Stimulated activated CD4-positive, alpha-beta T cell treated with anti-CD3 and anti-CD28 coated beads, Interleukin-12 subunit alpha, Interleukin-12 subunit beta, amount 100 ng/mL, for 4 hours (primary cell): ENCODE results near the gene GP1BB.

Source experiments
- DNase-seq: peaks from one replicate; pipeline ENCODE4 v3.0.0-alpha.2; 2020

The GP1BB gene

DNA sequence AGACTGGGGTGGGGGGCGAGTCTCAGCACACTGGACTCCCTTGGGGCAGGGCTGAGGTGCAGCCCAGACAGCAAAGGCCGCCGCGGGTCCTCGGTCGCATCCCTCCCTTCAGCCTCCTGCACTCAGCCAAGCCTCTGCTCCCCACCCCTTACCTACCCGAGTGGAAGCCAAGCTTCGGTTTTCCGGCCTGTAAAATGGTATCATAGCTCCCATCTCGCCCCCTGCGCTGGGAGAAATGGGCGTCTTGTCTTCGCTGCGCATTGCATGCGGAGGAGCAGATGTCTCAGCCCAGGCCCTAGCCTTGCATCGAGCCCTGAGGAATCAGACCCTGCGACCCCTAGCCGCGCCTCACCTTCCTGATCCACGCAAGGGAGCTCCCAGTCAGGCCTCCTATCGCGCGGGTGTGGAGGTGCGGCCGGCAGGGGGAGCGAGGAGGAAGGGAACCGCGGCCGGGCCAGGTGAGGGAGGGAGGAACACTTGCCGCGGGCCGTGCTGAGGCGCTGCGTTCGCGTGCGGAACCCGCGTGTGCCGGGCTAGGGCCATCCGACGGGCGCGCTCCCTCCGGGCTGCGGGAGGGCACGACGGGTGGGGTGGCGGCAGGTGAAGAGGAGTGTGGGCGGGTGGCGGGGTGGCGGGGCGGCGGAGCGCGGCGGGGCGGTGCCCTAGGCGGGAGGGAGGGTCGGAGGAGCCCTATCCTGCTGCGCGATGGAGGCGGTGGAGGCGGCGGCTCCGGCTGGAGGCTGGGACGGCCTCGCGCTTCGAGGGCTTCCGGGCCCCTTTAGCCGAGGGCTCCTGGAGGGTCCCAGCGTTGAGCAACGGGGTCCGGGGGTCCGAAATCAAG is 33.2 kb downstream of the GP1BB start:
- peak; percentile 68 for DNase-seq

DNA sequence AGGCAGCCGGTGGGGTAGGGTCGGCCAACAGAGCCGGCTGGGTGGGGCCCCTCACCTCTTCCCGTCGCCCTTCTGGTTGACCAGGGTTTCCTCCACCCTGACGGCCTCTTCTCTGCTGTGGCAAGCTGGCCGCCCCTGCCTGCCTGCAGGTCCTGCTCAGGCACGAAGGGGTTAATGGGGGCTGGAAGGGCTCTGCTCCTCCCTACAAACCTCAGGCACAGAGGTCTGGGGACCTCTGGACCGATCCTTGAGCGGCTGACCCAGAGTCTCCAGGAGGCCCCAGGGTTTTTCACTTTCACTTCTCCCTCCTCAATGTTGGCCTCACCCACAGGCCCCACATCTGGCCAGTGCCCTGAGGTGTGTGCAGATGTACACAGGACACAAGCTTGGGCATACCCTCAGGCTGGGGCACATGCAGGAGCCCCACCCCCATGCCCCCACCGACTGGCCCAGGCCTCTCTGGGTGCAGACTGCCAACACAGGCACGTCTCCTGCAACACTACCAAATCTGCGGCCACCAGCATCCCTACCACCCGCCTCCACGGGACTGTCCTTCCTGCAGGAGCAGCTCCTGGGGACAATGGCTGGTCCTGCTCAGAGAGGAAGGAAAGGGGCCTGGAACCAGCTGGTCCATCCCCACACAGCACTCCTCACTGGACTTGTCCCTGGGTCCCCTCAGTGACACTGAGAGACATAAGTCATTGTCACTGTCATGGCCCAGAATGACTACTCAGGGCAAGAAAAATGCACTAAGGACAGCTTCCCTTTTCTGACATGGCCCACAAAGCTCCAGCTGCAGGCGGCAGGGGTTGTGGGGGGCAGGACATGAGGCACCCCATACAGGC is 34.0 kb downstream of the GP1BB start:
- DNase-seq: no peak

DNA sequence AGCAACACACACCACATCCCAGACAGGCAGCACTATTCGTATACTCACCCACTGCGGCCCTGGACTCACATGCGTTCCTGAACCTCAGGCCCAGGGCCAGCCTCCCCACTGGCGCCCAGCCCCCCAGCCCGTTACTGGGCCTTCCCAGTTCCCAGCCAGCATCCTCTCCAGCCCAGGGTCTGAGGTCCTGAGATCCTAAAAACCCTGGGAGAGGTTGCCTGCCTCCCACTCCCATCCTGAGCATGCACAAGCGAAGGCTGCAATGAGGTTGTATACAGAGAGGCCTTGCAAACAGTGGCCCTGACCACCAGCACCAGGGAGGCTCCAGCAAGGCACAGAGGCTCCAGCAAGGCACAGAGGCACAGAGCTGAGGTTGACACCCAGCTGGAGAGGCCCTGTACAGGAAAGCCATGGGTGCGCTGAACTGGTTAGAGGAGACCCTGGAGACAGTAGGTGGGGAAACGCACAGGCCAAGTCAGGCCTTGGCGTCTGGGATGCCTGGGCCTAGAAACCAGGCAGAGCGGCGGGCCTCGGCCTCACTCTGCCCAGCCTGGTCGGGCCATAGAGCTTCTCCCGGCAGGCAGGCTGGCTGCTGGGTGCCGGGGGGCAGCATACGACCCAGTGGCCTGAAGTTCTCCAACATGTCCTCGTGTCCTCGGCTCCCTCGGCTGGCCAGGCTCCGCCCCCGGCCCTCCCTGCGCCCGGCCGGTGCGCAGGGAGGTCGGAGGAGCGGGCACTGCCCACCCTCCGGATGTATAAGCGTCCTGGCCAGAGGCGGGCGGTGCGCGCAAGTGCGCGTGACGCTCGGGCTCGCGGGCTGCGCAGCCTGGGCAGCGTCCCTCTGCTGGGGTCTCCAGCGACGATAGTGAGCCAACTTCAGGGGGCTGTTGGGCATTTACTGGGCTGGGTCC is 34.9 kb downstream of the GP1BB start:
- DNase-seq: no peak

DNA sequence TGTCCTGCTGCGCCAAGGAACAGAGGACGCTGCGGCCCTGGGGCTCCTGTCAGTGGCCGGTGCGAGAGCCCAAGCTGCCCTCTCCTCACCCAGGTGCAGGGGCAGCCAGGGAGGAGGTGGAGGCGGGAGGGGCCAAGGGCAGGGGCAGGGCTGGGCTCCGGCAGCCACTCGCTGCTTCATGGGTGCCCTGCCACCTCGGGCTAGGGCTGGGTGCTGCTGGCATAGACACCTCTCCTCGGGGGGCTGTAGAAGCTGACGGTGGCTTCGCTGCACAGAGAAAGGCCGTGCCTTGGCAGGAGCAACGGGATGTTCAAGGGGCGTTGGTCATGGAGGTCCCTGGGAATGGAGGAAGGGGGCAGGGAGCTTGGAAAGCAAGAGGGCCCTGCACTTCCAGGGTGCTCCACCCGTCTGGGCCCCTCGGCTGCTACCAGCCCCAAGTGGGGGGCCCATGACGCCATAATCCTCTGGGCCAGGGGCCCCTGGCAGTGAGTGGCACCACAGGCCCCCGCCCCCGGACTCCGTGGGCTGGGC is 35.6 kb downstream of the GP1BB start:
- DNase-seq: no peak

DNA sequence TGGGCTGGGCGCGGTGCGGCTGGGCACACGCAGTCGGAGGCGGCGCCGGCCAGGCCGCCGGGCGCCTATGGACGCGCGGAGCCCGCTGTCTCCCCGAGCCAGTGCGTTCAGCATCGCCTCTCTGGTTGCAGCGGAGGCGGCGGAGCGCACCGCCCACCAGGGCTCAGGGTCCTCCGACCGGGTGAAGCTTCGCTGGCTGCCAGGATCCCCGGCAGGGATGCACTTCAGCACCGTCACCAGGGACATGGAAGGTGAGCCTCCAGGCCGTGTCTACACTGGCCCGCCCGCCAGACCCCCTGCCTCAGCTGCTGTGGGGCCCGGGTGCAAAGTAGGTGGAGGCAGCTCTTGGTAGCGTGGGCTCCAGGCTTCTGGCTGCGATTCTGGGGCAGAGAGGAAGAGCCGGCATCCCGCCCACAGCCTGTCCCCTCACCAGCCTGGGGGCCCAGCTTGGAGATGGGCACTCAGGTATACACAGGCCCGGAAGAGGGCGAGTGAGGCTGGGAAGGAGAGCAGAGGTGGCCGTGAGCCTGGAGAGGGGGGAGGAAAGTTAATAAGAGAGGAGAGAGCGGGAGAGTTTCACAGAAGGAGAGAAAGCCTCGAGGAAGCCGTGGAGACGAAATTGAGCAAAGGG is 36.2 kb downstream of the GP1BB start:
- DNase-seq: no peak

DNA sequence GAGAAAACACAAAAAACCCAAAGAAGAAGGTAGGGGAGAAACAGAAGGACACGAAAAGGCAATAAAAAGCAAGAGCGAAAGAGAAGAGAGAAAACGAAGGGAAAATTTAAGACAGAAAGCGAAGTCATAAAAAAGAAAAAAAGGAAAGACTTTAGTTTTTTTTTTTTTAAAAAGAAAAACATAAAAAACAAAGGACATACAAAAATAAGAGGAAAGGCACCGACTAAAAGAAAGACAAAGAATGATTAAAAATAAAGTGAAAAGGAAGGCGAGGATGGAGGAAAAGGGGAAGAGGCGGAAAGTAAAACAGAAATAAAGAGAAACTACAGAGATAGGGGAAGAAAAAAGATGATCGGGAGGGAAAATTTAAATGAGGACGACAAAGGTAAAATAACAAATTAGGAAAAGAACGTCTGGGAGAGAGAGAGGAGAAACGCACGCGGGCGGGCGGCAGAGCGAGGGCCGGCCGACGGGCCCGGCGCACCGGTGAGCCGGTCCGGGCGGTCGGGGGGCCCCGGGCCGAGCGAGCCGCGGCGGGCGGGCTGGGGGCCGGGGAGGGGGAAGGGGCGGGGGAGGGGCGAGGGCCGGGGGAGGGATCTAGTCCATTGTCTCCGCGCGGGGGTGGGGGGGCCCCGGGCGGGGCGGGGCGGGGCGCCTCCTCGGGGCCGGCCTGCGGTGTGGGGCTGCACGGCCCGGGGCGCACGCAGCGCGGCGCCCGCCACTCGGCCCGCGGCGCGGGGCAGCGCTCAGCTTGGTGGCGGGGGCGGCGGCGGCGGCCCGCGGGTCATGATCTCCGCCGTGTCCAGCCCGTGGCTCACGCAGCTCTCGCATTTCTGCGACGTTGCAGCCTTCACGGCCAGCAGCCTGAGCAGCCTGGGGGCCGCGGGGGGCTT is 37.0 kb downstream of the GP1BB start, which contains the start of gene TBX1:
Gene TBX1 (plus strand): TSS at position 721 of the 893 bp plus-strand sequence. CDS start 66 bp downstream, at position 787.
- no peak for DNase-seq

DNA sequence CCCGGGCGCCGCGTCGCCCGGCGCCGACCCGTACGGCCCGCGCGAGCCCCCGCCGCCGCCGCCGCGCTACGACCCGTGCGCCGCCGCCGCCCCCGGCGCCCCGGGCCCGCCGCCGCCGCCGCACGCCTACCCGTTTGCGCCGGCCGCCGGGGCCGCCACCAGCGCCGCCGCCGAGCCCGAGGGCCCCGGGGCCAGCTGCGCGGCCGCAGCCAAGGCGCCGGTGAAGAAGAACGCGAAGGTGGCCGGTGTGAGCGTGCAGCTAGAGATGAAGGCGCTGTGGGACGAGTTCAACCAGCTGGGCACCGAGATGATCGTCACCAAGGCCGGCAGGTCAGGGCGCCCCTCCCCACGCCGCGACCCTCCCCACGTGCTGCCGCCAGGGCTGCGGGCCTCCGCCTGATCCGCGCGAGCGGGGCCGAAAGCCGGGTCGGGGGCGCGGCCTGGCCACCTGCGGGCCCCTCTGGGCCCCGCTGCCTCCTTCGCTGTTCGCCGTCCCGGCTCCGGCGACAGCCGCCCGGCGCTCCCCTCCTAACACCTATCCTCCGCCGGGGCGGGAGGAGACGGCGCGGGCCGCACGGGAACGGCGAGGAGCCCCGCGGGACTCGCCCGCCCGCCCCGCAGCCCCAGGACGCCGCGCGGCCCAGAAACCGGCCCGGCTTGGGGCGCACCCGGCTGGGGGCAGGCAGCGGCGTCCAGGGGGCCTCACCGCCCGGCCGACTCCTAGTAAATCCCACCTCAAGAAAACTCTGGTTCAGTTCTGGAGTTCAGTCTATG is 37.8 kb downstream of the GP1BB start:
- no peak for DNase-seq

DNA sequence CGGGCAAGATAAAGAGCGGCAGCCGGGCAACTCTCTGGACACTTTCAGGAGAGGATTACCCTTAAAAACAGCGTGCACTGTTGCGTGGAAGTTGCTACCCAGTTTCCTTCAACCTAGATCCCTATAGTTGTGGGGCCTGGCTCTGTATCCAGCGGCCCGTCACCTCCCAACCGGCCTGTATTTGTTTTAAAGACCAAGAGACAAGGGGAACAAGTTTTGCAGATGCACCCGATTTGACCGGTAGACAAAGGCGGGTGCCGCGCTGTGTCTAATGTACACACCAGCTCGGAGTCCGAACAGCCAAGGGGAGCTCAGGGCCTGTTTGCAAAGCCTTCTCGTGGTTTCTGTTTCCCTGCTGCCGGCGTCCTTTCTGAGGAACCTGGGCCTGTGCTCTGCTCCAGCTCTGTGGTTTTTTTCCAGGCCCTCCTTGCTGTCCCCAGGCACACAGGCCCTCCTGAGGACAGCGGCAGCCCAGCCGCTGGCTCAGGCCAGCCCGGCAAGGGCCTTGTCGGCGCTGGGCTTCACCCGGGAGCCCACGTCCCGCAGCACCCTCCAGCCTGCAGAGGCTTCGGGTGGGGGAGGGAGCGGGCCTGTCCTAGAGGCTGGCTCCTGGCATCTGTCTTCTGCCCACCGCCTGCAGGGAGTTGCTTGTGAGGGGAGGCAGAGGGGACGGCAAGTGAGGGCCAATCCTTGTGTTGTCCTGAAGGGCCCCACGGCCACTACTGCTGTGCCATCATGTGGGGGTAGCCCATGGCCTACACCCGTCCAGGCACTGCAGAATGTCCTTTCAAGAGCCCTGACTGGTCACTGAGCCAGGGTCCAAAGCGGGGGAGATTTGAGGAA is 38.6 kb downstream of the GP1BB start:
- no peak for DNase-seq

DNA sequence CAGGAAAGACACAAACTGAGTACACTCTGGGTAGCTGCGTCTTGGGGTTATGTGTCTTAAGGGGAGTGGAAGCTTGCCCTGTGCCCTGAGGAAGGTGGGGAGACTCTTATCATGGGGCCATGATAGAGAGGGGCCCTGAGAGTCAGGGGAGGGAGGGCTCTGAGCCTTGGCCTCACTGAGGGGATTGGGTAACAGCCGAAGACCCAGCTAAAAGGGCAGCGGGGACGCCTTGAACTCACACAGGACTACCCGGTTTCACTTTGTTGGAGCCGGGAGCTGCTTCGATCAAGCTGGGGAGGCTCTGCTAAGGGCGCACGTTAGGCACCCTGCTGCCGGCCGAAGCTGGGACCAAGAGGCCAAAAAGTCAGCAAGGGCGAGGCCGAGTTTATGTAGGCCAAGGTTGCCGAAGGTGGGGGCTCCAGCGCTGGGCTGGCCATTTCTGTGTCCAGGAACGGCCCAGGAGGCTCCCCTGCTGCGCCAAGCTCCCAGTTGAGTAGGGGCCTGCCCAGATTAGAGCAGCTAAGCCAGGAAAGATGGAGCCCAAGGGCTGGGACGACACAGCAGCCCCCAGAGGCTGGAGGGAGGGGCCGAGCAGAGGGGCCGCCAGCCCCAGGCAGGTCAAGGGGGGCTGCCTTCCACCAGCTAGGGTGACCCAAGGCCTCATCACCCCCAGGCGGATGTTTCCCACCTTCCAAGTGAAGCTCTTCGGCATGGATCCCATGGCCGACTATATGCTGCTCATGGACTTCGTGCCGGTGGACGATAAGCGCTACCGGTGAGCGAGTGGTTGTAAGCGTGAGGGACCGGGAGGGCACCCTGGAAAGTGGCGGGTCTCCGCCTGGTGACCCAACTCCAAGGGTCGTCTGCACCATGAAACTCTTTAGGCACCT is 39.5 kb downstream of the GP1BB start:
- no peak for DNase-seq

DNA sequence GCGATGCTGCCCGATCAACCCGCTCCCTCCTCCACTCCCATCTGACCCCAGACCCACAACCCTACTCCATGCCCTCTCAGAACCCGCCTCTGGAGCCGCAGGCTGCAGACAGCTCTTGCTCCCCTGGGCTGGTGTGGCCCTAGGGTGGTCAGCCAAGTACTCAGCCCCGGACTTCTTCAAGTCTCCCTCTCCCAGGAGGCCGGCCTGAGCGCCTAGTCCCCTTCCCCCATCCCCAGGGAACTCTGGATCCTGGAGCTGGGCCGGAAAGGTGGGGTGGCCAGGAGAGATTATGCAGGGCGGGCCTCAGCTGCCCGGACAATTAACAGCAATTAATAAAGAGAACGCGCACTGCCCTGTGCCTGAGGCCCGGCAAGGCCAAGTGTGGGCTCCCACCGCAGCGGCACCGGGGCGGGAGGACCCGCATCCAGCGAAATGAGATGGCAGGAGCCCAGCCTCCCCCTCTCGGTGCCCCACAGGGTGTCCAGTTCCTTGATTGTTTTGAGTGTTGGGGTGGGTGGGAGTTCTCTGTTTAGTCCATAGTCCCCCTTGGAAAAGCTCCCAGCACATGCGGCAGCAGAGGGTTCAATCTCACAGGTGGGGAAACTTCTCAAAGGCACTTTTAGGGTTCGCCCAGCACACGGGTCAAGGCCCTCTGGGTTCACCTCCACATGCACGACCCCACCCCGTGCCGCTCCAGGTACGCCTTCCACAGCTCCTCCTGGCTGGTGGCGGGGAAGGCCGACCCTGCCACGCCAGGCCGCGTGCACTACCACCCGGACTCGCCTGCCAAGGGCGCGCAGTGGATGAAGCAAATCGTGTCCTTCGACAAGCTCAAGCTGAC is 40.3 kb downstream of the GP1BB start:
- DNase-seq: no peak

DNA sequence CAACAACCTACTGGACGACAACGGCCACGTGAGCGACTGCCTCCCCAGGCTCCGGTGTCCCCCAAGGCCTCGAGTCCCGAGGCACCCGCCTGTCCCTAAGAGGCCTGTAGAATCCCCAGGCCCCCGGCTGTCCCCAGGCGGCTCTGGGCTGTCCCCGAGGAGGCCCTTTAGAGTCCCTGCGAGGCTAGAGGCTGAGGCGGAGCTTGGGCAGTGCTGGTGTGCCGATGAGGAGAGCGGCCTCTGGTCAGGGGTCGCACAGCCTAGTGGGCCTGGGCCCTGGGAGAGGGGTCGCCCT is 40.9 kb downstream of the GP1BB start:
- DNase-seq: no peak

DNA sequence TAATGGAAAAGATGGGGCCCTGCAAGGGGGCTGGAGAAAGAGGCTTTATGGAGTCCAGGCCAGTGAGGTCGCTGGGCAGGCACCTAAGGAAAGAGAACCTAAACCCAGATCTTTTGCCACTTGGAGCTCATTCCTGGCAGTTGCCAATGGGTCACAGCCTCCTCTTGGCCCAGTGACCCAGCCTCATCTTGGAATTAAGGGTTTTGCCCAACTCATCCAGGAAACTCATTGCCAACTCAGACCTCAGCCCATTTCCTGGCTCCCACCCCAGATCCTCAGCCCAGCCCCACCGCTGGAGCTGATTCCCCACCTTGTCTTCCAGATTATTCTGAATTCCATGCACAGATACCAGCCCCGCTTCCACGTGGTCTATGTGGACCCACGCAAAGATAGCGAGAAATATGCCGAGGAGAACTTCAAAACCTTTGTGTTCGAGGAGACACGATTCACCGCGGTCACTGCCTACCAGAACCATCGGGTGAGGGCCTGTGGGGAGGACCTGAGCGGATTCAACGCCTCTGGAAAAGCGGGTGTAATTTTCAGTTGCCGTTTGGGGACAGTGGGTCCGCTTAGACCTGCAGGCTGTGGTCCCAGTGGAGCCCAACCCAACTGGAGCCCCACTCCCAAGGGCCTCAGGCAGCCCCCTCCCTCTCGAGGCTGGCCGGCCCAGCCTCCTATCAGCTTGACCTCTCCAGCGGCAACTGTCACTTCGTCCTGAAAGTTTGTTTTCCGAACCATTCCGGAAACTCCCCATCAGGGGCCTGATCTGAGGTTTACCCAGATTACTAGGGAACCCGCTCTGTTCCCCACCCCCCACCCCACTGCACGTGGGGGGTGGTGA is 41.5 kb downstream of the GP1BB start:
- DNase-seq: no peak

DNA sequence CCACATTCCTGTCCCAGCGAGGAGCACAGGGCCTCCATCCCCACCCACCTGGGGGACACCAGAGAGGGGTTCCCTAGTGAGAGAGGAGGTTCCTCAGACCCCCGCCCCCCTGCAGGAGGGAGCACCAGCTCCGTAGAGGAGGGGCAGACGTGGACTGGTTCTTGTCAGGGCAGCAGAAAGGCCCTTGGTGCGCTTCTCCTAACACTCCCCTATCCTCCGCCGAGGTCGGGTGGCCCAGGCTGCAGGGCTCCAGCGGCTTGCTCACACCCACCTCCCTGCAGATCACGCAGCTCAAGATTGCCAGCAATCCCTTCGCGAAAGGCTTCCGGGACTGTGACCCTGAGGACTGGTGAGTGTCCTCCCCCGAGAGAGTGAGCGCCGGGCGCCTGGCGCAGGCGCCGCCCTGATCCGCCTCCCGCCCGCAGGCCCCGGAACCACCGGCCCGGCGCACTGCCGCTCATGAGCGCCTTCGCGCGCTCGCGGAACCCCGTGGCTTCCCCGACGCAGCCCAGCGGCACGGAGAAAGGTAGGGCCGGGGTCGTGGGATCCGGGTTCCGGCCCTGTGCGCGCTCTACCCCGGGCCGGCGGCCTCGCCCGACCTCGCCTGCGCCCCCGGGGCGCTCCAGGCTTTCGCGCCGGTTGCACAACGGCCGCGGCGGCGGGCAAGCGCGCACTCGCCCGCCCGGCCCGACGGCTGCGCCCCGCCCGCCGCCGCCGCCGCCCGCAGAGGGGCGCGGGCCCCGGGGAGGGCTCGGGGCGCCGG is 42.3 kb downstream of the GP1BB start:
- DNase-seq: peak; percentile 27

DNA sequence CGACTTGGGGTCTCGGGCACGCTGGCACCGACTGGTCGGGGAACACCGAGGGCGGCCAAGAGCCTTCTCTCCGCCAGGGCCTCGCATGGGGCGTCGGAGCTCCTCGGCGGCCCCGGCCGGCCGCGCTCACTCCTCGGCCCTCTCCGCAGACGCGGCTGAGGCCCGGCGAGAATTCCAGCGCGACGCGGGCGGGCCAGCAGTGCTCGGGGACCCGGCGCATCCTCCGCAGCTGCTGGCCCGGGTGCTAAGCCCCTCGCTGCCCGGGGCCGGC is 42.8 kb downstream of the GP1BB start:
- no peak for DNase-seq

DNA sequence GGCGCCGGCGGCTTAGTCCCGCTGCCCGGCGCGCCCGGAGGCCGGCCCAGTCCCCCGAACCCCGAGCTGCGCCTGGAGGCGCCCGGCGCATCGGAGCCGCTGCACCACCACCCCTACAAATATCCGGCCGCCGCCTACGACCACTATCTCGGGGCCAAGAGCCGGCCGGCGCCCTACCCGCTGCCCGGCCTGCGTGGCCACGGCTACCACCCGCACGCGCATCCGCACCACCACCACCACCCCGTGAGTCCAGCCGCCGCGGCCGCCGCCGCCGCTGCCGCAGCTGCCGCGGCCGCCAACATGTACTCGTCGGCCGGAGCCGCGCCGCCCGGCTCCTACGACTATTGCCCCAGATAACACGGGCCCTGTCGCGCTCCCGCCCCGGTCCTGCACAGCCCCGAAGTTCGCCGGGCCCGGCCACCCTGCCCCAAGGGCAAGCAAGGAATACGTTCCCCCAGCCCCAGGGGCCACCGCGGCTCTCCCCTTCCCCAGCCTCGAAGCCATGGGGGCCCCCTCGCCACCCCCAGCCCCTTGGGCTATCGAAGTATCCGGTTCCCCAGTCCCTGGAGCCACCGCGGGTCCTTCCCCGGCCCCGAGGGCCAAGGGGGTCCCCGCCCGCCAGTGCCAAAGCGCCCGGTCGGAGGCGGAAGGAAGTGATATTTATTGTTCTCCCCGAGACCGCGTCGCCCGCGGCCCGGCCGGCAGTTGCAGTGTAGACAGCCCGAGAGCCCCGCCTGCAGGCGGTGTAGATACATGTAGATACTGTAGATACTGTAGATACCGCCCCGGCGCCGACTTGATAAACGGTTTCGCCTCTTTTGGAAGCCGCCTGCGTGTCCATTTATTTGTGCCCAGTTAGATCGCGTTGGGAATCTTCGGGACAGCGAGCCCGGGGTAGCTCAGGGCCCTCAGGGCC is 43.4 kb downstream of the GP1BB start:
- peak; percentile 47 for DNase-seq
